ENCODE data around the gene RAC2. TPM values are rescaled to one million over a fixed set of nuclear protein-coding genes. Genes with fewer than 3 reads are reported as not detected.

Gene RAC2
- total and polyA plus RNA-seq, 11 donors = 1.3 to 60.5 (median 3.8) TPM

GRCh38 chr22:37186997-37187522, 57.0 kb downstream of the RAC2 start:
- H3K27me3 ChIP-seq = no peaks in the 10 kb centered on the region
- 31 to 55% (median 52%) methylated on average over 4 of the region's 4 CpGs for WGBS, 4 donors
- DNase-seq = peak in 2 of 5 donors; percentile 24 to 39
- peaks cover 9 to 61% (median 37%) of the 10 kb centered on the region in 12 donors for H3K4me1 ChIP-seq
- peaks cover 0 to 3% (median 0%) of the 10 kb centered on the region in 9 donors for H3K36me3 ChIP-seq
- intact Hi-C loops (cut with DNase I) = no loop called here
- peak overlapping the region in 8 of 12 donors; percentile 42 to 64 (median 52) for H3K4me3 ChIP-seq
- TF ChIP-seq CTCF (IDR thresholded peaks at IDR 0.05) (no peak), POLR2A (IDR thresholded peaks at IDR 0.05) (no peak)
- peak overlapping the region; percentile 53 to 93 (median 80) for H3K27ac ChIP-seq
- ATAC-seq = peak in 2 of 4 donors; percentile 23 to 31
- H3K9me3 ChIP-seq = no peaks in the 10 kb centered on the region

GRCh38 chr22:37186228-37186996, 57.7 kb downstream of the RAC2 start:
- Histone ChIP-seq H3K9me3 (no peaks in the 10 kb centered on the region), H3K36me3 (peaks cover 0 to 3% (median 0%) of the 10 kb centered on the region in 9 donors), H3K4me3 (peak overlapping the region in 5 of 12 donors; percentile 48 to 64 (median 54)), H3K4me1 (peaks cover 9 to 61% (median 37%) of the 10 kb centered on the region in 12 donors), H3K27ac (peak overlapping the region in 11 of 12 donors; percentile 64 to 93 (median 82)), H3K27me3 (no peaks in the 10 kb centered on the region)
- ATAC-seq (peak in 2 of 4 donors; percentile 27 to 36), DNase-seq (peak in 3 of 5 donors; percentile 18 to 46 (median 22))
- intact Hi-C loops (cut with DNase I) = no loop called here
- no peak for TF ChIP-seq CTCF (IDR thresholded peaks at IDR 0.05)
- TF ChIP-seq POLR2A (IDR thresholded peaks at IDR 0.05) = no peak
- WGBS, 4 donors = 57 to 69% (median 67%) methylated on average over 9 of the region's 9 CpGs

GRCh38 chr22:37185646-37186227, 58.3 kb downstream of the RAC2 start:
- ATAC-seq (no peak), DNase-seq (peak in 1 of 5 donors; percentile 16)
- WGBS, 4 donors = 74 to 87% (median 80%) methylated on average over 9 to 13 of the region's 13 CpGs
- Histone ChIP-seq H3K27ac (peak overlapping the region in 1 of 12 donors; percentile 93), H3K36me3 (peaks cover 0 to 3% (median 0%) of the 10 kb centered on the region in 9 donors), H3K9me3 (no peaks in the 10 kb centered on the region), H3K27me3 (no peaks in the 10 kb centered on the region), H3K4me1 (peaks cover 9 to 61% (median 37%) of the 10 kb centered on the region in 12 donors), H3K4me3 (no peak overlapping the region)
- TF ChIP-seq CTCF (IDR thresholded peaks at IDR 0.05) = no peak
- no peak for TF ChIP-seq POLR2A (IDR thresholded peaks at IDR 0.05)
- intact Hi-C loops (cut with DNase I) = no loop called here
